GM21423 (cell line): Measurements from ENCODE around the gene NETO2.
A peak's percentile ranks its signal among the peaks of the same experiment; 100 is the strongest.
"Not testable (repeated sequence)": the region's sequence is repeated elsewhere in the genome, so short reads cannot be mapped to it uniquely, and the experiment has no call there.

Experiments
- ATAC-seq: cut with Tn5 transposase; IDR thresholded peaks from one replicate; pipeline ENCODE4 v1.9.1; 2021; ENCODE audit warnings: mild to moderate bottlenecking, moderate library complexity; ENCODE audit not compliant: unreplicated experiment

NETO2 gene, protein sequence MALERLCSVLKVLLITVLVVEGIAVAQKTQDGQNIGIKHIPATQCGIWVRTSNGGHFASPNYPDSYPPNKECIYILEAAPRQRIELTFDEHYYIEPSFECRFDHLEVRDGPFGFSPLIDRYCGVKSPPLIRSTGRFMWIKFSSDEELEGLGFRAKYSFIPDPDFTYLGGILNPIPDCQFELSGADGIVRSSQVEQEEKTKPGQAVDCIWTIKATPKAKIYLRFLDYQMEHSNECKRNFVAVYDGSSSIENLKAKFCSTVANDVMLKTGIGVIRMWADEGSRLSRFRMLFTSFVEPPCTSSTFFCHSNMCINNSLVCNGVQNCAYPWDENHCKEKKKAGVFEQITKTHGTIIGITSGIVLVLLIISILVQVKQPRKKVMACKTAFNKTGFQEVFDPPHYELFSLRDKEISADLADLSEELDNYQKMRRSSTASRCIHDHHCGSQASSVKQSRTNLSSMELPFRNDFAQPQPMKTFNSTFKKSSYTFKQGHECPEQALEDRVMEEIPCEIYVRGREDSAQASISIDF

DNA sequence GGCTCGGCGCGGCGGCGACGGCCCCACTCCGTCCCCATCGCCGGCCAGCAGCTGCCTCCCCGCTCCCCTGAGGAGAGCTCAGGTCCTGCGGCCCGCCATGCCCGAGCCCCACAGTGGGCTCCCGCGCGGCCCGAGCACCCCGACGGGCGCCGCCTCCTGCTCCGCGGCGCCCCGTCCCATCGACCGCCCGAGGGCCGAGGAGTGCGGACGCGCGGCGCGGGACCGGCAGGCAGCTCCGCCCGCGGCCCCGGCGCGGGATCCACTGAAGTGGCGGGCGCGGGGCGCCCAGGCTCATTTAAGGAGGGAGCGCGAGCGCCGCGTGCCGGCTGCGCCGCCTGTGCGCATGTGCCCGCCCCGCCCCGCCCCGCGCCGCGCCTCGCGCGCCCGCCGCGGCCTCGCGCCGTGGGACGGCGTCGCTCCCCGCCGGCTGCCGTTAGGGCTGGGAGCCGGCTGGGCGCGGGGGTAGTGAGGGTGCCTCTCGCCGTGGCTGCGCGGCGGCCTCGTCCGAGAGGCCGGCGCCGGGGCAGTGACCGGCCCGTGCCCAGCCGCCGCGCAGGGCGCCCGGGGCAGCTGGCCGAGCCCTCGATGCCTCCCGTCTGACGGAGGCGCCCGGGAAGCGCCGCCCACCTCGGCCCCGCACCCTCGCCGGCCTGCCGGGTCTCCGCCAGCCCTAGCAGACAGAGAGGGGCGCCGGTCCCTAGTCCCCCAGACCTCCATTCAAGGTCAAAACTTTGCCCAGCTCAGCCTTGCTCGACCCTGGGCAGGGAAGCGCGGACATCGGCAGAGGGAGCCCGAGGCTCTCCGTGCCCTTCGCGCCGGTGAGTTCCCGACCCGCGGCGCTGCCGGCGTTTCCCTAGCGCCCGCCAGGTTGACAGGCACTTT lies at the start of gene NETO2:
Gene NETO2 (minus strand): TSS at position 269 of the 882 bp plus-strand sequence. CDS start 333 bp downstream, outside the sequence.
- ATAC-seq = peak; percentile 45

DNA sequence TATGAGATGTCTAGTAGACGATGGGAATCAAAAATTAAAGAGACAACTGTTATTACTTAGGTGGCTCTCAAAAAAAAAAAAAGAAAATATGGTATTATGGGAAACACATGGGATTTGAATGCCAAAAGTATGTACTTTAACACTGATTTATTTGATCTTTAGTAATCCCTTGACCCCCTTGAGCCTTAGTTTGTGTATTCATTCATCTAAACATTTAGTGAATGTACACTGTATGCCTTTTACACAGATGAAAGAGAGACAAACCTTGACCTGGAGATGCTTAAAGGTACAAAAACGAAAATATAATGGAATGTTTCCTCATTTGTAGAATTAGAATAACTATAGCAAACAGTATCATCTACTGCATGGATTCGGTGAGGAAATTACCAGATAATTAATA lies 38.6 kb upstream of the NETO2 start:
- no peak for ATAC-seq

DNA sequence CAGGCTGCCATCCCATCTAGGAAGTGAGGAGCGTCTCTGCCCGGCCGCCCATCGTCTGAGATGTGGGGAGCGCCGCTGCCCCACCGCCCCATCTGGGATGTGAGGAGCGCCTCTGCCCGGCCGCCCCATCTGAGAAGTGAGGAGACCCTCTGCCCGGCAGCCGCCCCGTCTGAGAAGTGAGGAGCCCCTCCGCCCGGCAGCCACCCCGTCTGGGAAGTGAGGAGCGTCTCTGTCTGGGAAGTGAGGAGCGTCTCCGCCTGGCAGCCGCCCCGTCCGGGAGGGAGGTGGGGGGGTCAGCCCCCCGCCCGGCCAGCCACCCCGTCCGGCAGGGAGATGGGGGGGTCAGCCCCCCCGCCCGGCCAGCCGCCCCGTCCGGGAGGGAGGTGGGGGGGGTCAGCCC lies 37.3 kb upstream of the NETO2 start:
- ATAC-seq = not testable (repeated sequence)

DNA sequence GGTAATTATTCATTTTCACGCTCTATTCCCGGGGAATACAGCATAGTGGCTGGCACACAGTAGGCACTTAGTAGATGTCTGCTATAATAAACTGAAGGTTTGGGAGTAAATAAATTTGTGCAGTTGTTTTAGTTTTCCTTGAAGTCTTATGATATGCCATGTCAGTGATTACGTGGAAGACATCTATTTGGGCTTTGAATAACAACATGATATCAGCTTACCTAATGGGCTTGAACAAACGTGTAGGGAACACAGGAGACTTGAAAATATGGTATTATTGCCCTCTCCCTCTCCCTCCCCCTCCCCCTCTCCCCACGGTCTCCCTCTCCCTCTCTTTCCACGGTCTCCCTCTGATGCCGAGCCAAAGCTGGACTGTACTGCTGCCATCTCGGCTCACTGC lies 36.3 kb upstream of the NETO2 start:
- no peak for ATAC-seq

GRCh38 chr16:47175152-47175551 lies 31.4 kb upstream of the NETO2 start:
- no peak for ATAC-seq

DNA sequence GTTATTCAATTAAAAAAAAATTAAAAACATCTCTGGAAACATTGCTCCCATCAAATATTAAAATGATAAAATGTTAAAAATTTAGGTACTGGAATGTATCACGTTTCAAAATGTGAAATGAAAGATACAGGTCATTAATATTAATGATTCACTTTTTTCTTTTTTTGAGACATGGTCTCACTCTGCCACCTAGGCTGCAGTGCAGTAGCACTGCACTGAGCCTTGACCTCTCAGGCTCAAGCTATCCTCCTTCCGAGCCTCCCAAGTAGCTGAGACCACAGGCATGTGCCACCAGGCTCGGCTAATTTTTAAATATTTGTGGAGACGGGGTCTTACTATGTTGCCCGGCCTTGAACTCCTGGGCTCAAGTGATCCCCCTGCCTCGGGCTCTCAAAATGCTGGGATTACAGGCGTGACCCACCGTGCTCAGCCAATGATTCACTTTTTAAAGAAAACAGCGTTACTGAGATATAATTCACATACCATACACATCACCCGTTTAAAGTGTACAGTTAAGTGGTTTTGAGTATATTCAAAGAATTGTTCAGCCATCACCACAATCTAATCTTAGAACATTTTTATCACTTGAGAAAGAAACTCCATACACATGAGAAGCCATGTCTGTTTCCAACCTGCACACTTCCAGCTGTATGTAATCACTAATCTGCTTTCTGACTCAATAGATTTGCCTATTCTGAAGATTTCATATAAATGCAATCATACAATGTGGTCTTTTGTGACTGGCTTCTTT lies 19.1 kb upstream of the NETO2 start:
- no peak for ATAC-seq

DNA sequence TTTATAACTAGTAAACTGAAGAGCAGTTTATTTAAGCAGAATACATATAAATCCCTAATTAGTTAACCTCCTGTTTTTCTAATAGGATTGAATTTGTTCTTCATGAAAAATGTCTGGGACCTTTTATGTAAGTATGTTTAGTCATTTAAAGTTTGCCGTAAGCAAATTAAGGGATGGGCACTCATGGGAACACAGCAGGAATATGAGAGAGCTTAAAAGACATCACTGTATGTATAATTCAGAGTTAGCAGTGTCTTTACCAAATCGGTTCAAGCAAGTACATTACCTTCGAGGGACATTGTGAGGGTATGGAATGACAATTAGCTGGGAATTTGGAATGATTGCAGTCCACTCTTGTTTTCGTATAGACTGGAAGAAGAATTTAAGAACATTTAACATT lies 17.7 kb upstream of the NETO2 start:
- ATAC-seq = no peak

- no peak for ATAC-seq
Observed at GRCh38 chr16:47160422-47160821, 16.7 kb upstream of the NETO2 start.

- ATAC-seq = no peak
Observed at GRCh38 chr16:47158992-47159391, 15.2 kb upstream of the NETO2 start.

GRCh38 chr16:47156680-47157215 lies 13.0 kb upstream of the NETO2 start:
- no peak for ATAC-seq

DNA sequence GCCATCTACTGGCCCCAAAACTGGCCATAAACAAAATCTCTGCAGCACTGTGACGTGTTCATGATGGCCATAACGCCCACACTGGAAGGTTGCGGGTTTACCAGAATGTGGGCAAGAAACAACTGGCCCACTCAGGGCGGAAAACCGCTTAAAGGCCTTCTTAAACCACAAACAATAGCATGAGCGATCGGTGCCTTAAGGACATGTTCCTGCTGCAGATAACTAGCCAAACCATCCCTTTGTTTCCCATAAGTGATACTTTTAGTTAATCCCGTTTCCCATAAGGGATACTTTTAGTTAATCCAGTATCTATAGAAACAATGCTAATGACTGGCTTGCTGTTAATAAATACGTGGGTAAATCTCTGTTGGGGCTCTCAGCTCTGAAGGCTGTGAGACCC lies 8.8 kb upstream of the NETO2 start:
- ATAC-seq = not testable (repeated sequence)

GRCh38 chr16:47150067-47150466 lies 6.3 kb upstream of the NETO2 start:
- no peak for ATAC-seq

DNA sequence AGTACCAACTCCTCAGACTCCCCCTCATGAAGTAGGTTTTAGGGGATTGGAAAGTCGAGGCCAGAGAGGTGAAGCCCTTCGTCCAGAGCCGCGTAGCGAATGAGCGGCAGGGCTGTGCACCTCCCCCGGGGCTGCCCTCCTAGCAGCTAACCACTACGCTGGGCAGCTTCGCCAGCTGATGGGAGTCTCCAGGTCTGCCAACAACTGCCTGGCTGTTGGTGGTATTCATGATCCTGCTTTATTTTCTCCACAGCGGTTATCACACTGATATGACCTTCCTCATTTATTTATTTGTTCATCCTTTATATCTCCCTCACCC lies 773 bp upstream of the NETO2 start:
- ATAC-seq = no peak

DNA sequence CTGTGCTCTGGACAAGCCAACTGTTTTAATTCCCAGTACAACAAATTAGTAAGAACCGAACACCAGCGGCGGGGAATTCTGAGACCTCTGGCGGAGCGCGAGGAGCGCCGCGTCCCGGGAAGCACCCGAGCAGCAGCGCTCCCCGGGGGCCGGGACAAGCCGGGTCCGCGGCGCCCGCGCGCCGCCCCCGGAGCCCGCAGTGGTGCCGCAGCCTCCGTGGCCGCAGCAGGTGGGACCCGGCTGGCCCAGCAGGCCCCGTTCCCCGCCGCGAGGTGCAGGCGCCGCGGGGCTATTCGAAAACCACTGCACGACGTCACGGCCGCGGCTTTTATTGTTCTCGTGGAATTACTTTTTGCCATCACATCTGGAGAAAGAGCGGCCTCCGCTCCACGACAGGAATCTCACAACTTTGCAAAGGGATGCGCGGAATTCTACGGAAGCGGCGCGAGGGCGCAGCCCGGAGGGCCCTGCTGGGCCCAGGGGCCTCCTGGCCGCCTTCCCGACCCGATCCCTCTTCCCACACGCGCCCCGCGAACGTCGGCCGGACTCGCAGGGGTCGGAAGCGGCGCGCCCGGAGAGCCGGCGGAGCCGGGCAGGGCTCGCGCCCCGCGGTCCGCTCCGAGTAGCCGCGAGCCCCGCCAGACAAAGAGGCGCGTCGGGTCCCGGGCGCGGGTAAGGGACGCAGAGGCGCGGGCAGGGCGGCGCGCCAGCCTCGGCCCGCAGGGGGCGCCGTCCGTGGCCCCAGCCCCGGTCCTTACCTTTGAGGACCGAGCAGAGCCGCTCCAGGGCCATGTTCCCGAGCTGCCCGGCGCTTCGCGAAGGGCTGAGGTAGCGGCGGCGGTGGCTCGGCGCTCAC lies 696 bp downstream of the NETO2 start:
- ATAC-seq = peak; percentile 57

- ATAC-seq = no peak
Observed at GRCh38 chr16:47142486-47142820, 1.3 kb downstream of the NETO2 start.

DNA sequence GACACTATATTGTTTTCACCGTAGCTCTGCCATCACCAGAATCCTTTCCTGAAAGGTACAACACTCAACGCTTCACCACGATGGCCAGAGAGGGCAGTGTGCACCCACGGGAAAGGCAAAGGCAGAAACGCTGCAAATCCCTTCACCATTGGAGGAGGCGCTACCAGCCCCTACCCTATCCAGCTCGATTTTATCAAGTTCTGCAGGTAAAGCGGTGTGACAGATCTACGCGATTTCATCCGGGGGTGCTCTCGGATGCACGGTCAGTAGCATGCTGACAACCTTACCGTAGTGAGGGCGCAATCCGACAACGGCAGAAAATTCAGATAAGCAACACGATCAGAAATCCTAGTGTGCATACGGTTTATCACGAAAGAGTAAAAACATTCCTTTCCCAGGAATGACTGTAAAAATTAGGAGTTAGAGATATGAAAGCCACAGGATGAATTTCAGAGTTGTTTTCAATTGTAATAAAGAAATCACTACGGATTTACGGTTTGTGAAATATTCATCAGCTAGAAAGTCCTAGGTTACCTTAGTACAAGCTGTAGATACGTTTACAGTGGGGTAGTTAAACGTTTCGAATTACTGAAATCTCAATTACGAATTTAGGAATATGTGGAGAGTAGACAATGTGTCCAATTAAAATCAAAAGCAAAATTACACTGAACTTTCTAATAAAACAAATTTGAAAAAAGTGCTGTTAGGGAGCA lies 1.8 kb downstream of the NETO2 start:
- peak; percentile 46 for ATAC-seq

DNA sequence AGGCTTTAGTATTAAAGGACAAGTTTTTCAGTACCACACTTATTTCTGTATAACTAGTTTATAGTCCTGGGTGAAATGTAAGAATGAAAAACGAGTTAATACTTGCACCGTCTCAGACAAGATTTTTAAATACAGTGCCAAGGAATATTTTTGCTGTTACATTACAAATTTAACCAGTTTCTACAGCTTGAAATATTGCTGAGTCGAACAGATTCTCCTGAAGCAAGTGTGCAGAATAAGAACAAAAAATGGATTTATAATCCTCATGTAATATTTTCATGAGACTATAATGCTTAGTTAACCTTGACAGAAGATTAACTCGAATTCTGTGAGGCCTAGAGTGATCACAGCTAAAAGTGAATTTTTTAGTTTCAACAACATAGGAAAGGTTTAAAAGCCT lies 3.1 kb downstream of the NETO2 start:
- no peak for ATAC-seq

DNA sequence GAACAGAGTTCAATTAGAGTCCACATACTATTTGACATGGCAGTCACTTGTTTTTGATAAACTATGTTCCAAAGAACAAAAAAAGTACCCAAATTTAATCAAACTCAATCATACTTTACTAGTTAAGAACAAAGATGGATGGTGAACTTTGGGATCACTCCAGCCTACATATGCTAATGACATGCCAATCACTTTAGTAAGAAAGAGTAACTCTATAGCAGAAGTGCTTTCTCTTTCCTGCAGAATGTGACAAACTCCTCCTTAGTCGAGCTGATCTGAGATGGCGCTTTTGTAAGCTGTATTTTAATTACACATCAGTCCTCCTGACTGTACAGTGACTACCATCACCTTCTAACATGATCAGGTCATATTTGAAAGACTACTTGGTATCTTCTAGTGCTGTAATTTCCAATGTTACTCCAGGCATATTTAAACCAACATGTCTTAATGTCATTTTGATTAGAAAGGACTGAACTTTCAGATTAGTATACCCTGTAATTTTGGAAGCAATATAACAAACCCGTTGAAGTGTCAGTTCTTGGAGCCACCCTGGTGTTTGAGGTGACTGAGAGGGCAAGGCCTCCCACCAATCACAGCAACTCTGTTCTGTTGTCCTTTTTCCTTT lies 4.1 kb downstream of the NETO2 start:
- no peak for ATAC-seq

DNA sequence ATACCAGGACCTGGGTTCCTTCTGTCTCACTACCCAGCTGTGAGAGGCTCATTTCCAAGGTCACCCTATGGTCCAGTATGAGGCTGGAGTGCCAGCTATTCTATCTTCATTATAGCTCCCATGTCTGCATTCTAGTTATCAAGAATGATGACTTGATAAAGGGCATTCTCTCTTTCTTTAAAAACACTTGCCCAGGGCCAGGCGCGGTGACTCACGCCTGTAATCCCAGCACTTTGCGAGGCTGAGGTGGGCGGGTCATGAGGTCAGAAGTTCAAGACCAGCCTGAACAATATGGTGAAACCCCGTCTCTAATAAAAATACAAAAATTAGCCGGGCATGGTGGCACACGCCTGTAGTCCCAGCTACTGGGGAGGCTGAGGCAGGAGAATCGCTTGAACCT lies 5.8 kb downstream of the NETO2 start:
- not testable (repeated sequence) for ATAC-seq
